ENCODE results near the gene RAD51B. TPM values are rescaled to one million over a fixed set of nuclear protein-coding genes. Genes with fewer than 3 reads are reported as not detected.

Gene RAD51B
- total RNA-seq, 4 donors from 2014 or later, result 19.6 to 39.7 (median 25.4) TPM

DNA sequence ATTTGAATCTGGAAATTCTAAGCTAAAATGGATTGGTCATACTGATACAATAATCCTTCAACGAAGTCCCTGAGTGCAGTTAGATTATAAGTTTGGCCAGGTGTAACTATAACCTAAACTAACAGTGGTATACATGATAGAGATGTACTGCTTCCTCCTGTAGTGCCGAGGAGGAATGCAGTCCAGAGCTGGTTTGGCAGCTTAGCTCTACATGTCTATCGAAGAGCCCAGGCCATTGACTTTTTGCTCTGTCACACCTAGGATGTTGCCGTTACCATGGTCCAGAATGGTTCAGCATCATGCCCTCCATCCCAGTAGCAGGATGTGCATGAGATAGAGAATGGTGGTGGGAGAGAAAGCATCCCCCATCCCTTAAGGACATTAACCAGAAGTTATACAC is 655.2 kb downstream of the RAD51B start:
- Histone ChIP-seq H3K9me3 (no peaks in the 10 kb centered on the region), H3K27ac (no peak overlapping the region), H3K4me3 (no peak overlapping the region), H3K4me1 (peaks cover 32% of the 10 kb centered on the region), H3K36me3 (no peaks in the 10 kb centered on the region), H3K27me3 (no peaks in the 10 kb centered on the region)
- 70% methylated on average over 4 of the region's 4 CpGs for WGBS
- TF ChIP-seq POLR2A (IDR thresholded peaks at IDR 0.05), result no peak
- no peak for TF ChIP-seq CTCF (IDR thresholded peaks at IDR 0.05)
- TF ChIP-seq POLR2AphosphoS5 (IDR thresholded peaks at IDR 0.05), result no peak
- no peak for DNase-seq (ENCODE audit: low spot score in 2 of 2)

GRCh38 chr14:68475802-68476201 is 656.2 kb downstream of the RAD51B start:
- DNase-seq (ENCODE audit: low spot score in 2 of 2), result no peak
- H3K9me3 ChIP-seq, result no peaks in the 10 kb centered on the region
- no peaks in the 10 kb centered on the region for H3K36me3 ChIP-seq
- H3K27me3 ChIP-seq, result no peaks in the 10 kb centered on the region
- peak overlapping the region; percentile 78 for H3K27ac ChIP-seq
- no peak overlapping the region for H3K4me3 ChIP-seq
- TF ChIP-seq POLR2AphosphoS5 (IDR thresholded peaks at IDR 0.05) (no peak), EP300 (IDR thresholded peaks at IDR 0.05) (no peak), POLR2A (IDR thresholded peaks at IDR 0.05) (no peak), CTCF (IDR thresholded peaks at IDR 0.05) (no peak)
- H3K4me1 ChIP-seq, result peaks cover 32% of the 10 kb centered on the region

DNA sequence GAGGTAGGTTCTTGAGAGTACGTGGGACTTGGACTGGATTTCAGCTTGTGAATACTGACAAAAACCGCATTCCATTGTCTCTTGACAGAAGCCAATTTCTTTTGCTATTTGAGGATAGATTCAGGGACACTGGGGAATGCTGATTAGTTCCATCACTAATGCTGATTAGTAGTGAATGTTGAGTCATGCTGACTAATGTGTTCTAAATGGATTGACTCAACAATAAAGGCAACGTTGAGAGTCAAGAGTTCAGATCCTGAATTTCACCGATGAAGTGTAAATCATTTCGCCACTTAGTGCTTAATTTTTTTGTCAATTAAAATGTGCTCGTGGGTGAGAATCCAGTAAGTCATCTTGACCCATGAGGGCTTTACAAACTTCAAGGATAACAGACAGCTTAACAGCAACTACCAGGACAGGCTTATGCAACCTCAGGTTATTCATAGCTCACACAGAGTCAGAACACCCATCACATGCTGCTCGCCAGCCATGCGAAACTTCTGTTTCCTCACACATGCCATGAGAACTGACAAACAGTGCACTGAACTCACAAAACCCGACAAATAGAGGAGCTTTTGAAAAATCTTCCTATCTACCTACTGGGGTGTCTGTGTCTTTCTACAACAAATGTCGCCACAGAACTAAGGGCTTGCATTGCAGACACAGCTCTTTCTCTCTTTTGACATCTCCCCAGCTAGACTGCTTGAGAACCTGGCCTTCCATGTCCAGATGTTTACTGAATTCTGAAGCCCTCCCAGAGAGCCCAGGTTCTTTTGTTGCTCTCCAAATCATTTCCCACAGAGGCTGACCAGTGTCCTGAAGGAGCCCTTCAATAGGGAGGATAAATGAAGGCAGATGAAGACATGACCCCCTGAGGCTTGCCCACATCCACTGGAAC is 656.9 kb downstream of the RAD51B start:
- H3K27me3 ChIP-seq, result no peaks in the 10 kb centered on the region
- TF ChIP-seq POLR2AphosphoS5 (IDR thresholded peaks at IDR 0.05), result peak in 2 of 3 donors; percentile 28 to 69
- no peak for TF ChIP-seq EP300 (IDR thresholded peaks at IDR 0.05)
- H3K27ac ChIP-seq, result peak overlapping the region; percentile 78
- peak in 1 of 2 donors; percentile 88 for DNase-seq (ENCODE audit: low spot score in 2 of 2)
- WGBS, result 64% methylated on average over 10 of the region's 10 CpGs
- no peaks in the 10 kb centered on the region for H3K36me3 ChIP-seq
- no peaks in the 10 kb centered on the region for H3K9me3 ChIP-seq
- H3K4me3 ChIP-seq, result no peak overlapping the region
- H3K4me1 ChIP-seq, result peaks cover 32% of the 10 kb centered on the region

DNA sequence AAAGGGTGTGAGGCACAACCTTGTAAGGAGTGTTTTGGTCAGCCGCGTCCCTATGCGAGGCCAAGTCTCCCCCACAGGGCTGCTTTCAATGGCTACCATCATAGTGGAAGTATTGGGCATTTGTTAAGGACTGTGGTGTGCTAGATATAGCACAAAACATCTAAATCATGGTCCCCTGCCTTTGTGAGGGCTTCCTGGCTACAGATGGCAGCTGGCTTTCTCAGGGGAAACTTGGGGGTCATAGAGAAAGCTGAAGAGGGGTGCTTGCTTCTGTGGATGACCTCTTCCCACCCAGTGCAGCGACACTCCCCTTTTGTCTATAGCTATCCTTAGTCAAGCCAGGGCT is 657.5 kb downstream of the RAD51B start:
- no peak for TF ChIP-seq POLR2AphosphoS5 (IDR thresholded peaks at IDR 0.05)
- TF ChIP-seq CTCF (IDR thresholded peaks at IDR 0.05), result no peak
- no peak for TF ChIP-seq EP300 (IDR thresholded peaks at IDR 0.05)
- no peak for TF ChIP-seq POLR2A (IDR thresholded peaks at IDR 0.05)
- Histone ChIP-seq H3K36me3 (no peaks in the 10 kb centered on the region), H3K9me3 (no peaks in the 10 kb centered on the region), H3K4me1 (peaks cover 32% of the 10 kb centered on the region), H3K27ac (peak overlapping the region; percentile 78), H3K4me3 (no peak overlapping the region), H3K27me3 (no peaks in the 10 kb centered on the region)
- no peak for DNase-seq (ENCODE audit: low spot score in 2 of 2)
- 85% methylated on average over 4 of the region's 4 CpGs for WGBS

GRCh38 chr14:68477461-68478085 is 658.0 kb downstream of the RAD51B start:
- TF ChIP-seq POLR2A (IDR thresholded peaks at IDR 0.05) (no peak), POLR2AphosphoS5 (IDR thresholded peaks at IDR 0.05) (no peak), EP300 (IDR thresholded peaks at IDR 0.05) (no peak), CTCF (IDR thresholded peaks at IDR 0.05) (no peak)
- WGBS, result 82% methylated on average over 8 of the region's 8 CpGs
- Histone ChIP-seq H3K4me1 (peaks cover 36% of the 10 kb centered on the region), H3K4me3 (no peak overlapping the region), H3K27me3 (no peaks in the 10 kb centered on the region), H3K36me3 (no peaks in the 10 kb centered on the region), H3K27ac (peak overlapping the region; percentile 78), H3K9me3 (no peaks in the 10 kb centered on the region)
- no peak for DNase-seq (ENCODE audit: low spot score in 2 of 2)
